HepG2 (cell line): ENCODE measurements around the gene ERO1A. TPM values are rescaled to one million over a fixed set of nuclear protein-coding genes. Genes with fewer than 3 reads are reported as not detected.

Experiments used
- ARID5B ChIP-seq: IDR thresholded peaks from 2 replicates; pipeline ENCODE4 v1.4.0; 2020; ENCODE audit warnings: mild to moderate bottlenecking, missing genetic modification reagents
- GATAD1 ChIP-seq: IDR thresholded peaks from 2 replicates; pipeline ENCODE4 v1.6.1; 2016; ENCODE audit warnings: missing genetic modification reagents, missing compliant biosample characterization
- NFYC ChIP-seq: IDR thresholded peaks from 2 replicates; pipeline ENCODE4 v1.6.1; 2016; ENCODE audit warnings: missing genetic modification reagents, missing compliant biosample characterization
- NR2F2 ChIP-seq: IDR thresholded peaks from 2 replicates; pipeline ENCODE4 v1.6.1; 2012; ENCODE audit warnings: low read depth, inconsistent platforms, borderline replicate concordance
- POLR2AphosphoS5 ChIP-seq: IDR thresholded peaks from 2 replicates; pipeline ENCODE4 v1.6.1; 2012; ENCODE audit warnings: low read depth, low read length
- RFXAP ChIP-seq: sonication (generic); formaldehyde crosslinking; IDR thresholded peaks from 2 replicates; pipeline ENCODE4 v1.4.0; 2020; ENCODE audit warnings: missing genetic modification reagents, borderline replicate concordance
- ZNF772 ChIP-seq: sonication (generic); formaldehyde crosslinking; IDR thresholded peaks from 2 replicates; pipeline ENCODE4 v1.5.0; 2020; ENCODE audit warnings: mild to moderate bottlenecking, missing genetic modification reagents
- ZNF773 ChIP-seq: sonication (generic); formaldehyde crosslinking; IDR thresholded peaks from 2 replicates; pipeline ENCODE4 v1.4.0; 2020; ENCODE audit warnings: missing genetic modification reagents, borderline replicate concordance
- ZNF816 ChIP-seq: sonication (generic); formaldehyde crosslinking; IDR thresholded peaks from 2 replicates; pipeline ENCODE4 v1.8.0; 2022; ENCODE audit warnings: missing genetic modification reagents, mild to moderate bottlenecking, borderline replicate concordance
- polyA plus RNA-seq, 8 experiments: library from polyadenylated mRNA; depleted of rRNA in 3 of 8; stranded (reverse) in 7 of 8; unstranded in 1 of 8; fragments of >200 nt; fragmentation: Illumina TruSeq in 4 of 8; extraction: Trizol in 4 of 8; gene quantifications; 2 replicates each; pipeline versions ENCODE4 v1.2.1 to v1.2.3, GENCODE V29; 2011 to 2016; ENCODE audit warnings: low read depth in 4 of 8, missing spikeins in 1 of 8, mixed read lengths in 1 of 8; ENCODE audit not compliant: insufficient read depth in 1 of 8
- total RNA-seq, 5 experiments: library from RNA; depleted of rRNA; stranded (reverse); fragments of >200 nt; fragmentation: Illumina TruSeq; extraction: Trizol; gene quantifications; 2 replicates each; pipeline ENCODE4 v1.2.3, GENCODE V29; 2016; ENCODE audit warnings: low read depth in 1 of 5
- TF ChIP-seq, protein P1 (sequence below): sonication (generic); formaldehyde crosslinking; IDR thresholded peaks from 2 replicates; pipeline ENCODE4 v1.4.0; 2020; ENCODE audit warnings: missing genetic modification reagents, borderline replicate concordance
- TF ChIP-seq, protein P2 (sequence below): sonication (generic); formaldehyde crosslinking; IDR thresholded peaks from 2 replicates; pipeline ENCODE4 v1.8.1; 2022; ENCODE audit warnings: low read depth, mild to moderate bottlenecking, missing genetic modification reagents
- TF ChIP-seq, protein P3 (sequence below): sonication (generic); formaldehyde crosslinking; IDR thresholded peaks from 2 replicates; pipeline ENCODE4 v1.5.1; 2020; ENCODE audit warnings: mild to moderate bottlenecking, missing genetic modification reagents, moderate library complexity
- TF ChIP-seq, protein P4 (sequence below): sonication (generic); formaldehyde crosslinking; IDR thresholded peaks from 2 replicates; pipeline ENCODE4 v1.8.0; 2022; ENCODE audit warnings: missing genetic modification reagents, mild to moderate bottlenecking, borderline replicate concordance

The ERO1A gene
- total and polyA plus RNA-seq, 2 of the 13 experiments (the other 11 are each of a cell fraction or from before 2014, with no cell fraction given) = 60.3 to 137 TPM

DNA sequence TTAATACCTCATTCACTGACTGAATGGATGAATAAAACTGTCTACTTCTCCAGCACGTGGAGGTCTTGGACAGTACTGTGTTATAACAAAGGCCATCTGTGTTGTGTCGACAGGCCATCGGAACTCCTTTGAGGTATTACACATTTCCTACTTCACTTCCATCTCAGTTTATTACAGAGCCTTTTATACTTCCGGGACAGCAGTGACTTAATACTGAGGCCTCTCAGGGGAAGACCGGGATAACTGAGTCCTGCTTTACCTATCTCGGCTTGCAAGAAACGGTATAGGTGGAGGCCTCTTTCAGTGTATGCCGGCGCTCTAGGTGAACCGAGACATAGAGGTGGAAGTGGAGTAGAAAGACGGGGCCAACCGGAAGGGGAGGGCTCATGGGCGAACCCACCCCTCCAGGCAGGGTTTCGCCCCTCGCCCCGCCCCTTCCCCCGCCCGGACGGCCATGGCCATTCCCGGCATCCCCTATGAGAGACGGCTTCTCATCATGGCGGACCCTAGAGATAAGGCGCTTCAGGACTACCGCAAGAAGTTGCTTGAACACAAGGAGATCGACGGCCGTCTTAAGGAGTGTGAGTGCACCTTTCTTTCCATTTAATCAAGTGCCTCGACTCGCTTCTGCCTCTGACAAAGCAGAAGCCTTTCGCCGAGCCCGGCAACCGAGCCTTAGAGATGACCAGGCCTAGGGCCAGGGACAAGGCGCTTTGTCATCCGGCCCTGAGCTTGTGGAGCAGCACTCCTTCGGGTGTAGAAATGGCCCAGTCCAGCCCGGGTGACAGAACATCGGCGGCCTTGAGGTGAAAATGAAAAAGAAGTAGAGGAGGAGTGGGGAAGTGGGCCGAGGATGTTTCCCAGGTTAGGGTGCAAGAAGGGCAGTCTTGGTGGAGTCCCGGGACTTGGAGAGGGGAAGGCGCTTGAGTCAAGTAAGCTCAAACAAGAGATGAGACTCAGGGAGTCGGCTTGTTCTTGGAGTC, 11.7 kb upstream of the ERO1A start, which contains the start of gene PSMC6 (continued):
- TF ChIP-seq ARID5B = peak; percentile 20; the same call in 1 of the 2 replicates
- peak; percentile 54; the same call in 1 of the 2 replicates for TF ChIP-seq ZNF772
- TF ChIP-seq, protein P1, sequence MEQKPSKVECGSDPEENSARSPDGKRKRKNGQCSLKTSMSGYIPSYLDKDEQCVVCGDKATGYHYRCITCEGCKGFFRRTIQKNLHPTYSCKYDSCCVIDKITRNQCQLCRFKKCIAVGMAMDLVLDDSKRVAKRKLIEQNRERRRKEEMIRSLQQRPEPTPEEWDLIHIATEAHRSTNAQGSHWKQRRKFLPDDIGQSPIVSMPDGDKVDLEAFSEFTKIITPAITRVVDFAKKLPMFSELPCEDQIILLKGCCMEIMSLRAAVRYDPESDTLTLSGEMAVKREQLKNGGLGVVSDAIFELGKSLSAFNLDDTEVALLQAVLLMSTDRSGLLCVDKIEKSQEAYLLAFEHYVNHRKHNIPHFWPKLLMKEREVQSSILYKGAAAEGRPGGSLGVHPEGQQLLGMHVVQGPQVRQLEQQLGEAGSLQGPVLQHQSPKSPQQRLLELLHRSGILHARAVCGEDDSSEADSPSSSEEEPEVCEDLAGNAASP (CRISPR knock-in tag) = 0 out of 2 replicates have a peak, but pooled peaks have one; percentile 28
- no peak for TF ChIP-seq NFYC (CRISPR knock-in tag)
- TF ChIP-seq GATAD1 (CRISPR knock-in tag) = peak; percentile 87
- peak; percentile 41; the same call in 1 of the 2 replicates for TF ChIP-seq ZNF773 (CRISPR knock-in tag)
- 0 out of 2 replicates have a peak, but pooled peaks have one; percentile 61 for TF ChIP-seq RFXAP (CRISPR knock-in tag)
- TF ChIP-seq, protein P2, sequence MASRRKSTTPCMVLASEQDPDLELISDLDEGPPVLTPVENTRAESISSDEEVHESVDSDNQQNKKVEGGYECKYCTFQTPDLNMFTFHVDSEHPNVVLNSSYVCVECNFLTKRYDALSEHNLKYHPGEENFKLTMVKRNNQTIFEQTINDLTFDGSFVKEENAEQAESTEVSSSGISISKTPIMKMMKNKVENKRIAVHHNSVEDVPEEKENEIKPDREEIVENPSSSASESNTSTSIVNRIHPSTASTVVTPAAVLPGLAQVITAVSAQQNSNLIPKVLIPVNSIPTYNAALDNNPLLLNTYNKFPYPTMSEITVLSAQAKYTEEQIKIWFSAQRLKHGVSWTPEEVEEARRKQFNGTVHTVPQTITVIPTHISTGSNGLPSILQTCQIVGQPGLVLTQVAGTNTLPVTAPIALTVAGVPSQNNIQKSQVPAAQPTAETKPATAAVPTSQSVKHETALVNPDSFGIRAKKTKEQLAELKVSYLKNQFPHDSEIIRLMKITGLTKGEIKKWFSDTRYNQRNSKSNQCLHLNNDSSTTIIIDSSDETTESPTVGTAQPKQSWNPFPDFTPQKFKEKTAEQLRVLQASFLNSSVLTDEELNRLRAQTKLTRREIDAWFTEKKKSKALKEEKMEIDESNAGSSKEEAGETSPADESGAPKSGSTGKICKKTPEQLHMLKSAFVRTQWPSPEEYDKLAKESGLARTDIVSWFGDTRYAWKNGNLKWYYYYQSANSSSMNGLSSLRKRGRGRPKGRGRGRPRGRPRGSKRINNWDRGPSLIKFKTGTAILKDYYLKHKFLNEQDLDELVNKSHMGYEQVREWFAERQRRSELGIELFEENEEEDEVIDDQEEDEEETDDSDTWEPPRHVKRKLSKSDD (CRISPR knock-in tag) = no peak; the same call in 1 of the 2 replicates
- TF ChIP-seq, protein P3, sequence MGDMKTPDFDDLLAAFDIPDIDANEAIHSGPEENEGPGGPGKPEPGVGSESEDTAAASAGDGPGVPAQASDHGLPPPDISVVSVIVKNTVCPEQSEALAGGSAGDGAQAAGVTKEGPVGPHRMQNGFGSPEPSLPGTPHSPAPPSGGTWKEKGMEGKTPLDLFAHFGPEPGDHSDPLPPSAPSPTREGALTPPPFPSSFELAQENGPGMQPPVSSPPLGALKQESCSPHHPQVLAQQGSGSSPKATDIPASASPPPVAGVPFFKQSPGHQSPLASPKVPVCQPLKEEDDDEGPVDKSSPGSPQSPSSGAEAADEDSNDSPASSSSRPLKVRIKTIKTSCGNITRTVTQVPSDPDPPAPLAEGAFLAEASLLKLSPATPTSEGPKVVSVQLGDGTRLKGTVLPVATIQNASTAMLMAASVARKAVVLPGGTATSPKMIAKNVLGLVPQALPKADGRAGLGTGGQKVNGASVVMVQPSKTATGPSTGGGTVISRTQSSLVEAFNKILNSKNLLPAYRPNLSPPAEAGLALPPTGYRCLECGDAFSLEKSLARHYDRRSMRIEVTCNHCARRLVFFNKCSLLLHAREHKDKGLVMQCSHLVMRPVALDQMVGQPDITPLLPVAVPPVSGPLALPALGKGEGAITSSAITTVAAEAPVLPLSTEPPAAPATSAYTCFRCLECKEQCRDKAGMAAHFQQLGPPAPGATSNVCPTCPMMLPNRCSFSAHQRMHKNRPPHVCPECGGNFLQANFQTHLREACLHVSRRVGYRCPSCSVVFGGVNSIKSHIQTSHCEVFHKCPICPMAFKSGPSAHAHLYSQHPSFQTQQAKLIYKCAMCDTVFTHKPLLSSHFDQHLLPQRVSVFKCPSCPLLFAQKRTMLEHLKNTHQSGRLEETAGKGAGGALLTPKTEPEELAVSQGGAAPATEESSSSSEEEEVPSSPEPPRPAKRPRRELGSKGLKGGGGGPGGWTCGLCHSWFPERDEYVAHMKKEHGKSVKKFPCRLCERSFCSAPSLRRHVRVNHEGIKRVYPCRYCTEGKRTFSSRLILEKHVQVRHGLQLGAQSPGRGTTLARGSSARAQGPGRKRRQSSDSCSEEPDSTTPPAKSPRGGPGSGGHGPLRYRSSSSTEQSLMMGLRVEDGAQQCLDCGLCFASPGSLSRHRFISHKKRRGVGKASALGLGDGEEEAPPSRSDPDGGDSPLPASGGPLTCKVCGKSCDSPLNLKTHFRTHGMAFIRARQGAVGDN (CRISPR knock-in tag) = peak; percentile 80
- TF ChIP-seq ZNF816 (CRISPR knock-in tag) = no peak
- peak; percentile 99 for TF ChIP-seq POLR2AphosphoS5
- TF ChIP-seq NR2F2 = peak; percentile 12; the same call in 1 of the 2 replicates
- TF ChIP-seq, protein P4, sequence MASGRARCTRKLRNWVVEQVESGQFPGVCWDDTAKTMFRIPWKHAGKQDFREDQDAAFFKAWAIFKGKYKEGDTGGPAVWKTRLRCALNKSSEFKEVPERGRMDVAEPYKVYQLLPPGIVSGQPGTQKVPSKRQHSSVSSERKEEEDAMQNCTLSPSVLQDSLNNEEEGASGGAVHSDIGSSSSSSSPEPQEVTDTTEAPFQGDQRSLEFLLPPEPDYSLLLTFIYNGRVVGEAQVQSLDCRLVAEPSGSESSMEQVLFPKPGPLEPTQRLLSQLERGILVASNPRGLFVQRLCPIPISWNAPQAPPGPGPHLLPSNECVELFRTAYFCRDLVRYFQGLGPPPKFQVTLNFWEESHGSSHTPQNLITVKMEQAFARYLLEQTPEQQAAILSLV = peak; percentile 57; the same call in 1 of the 2 replicates
